Muscle of arm (tissue), 12 donors: ENCODE results near the gene ZMIZ2. TPM values are rescaled to one million over a fixed set of nuclear protein-coding genes. Genes with fewer than 3 reads are reported as not detected.
"Not testable (repeated sequence)": the region's sequence is repeated elsewhere in the genome, so short reads cannot be mapped to it uniquely, and the experiment has no call there.

Source experiments
- DNase-seq: peaks from one replicate; pipeline ENCODE4 v3.0.0-alpha.2; 2013
- polyA plus RNA-seq, 12 donors: library from polyadenylated mRNA; unstranded; fragments of 120-200 nt; gene quantifications; one replicate each; pipeline ENCODE4 v1.2.1, GENCODE V29; 2013; ENCODE audit not compliant: insufficient read length in 12 of 12

The ZMIZ2 gene
- polyA plus RNA-seq, 12 donors: 24.5 to 90.1 (median 34.1) TPM; not detected in 1

GRCh38 chr7:44768628-44769371 is 20.2 kb downstream of the ZMIZ2 start:
- DNase-seq: no peak

- DNase-seq: no peak
These were observed 20.7 kb downstream of the ZMIZ2 start for GRCh38 chr7:44769376-44769775.

- peak; percentile 38 for DNase-seq
These were observed 21.2 kb downstream of the ZMIZ2 start for GRCh38 chr7:44769776-44770294.

GRCh38 chr7:44771358-44771757 is 22.7 kb downstream of the ZMIZ2 start:
- no peak for DNase-seq

GRCh38 chr7:44772440-44772839 is 23.8 kb downstream of the ZMIZ2 start:
- no peak for DNase-seq

- no peak for DNase-seq
These were observed 24.2 kb downstream of the ZMIZ2 start for GRCh38 chr7:44772867-44773266.

GRCh38 chr7:44774486-44774885 is 25.8 kb downstream of the ZMIZ2 start:
- not testable (repeated sequence) for DNase-seq

GRCh38 chr7:44775383-44776107 is 26.9 kb downstream of the ZMIZ2 start:
- DNase-seq: no peak

- no peak for DNase-seq
These were observed 27.6 kb downstream of the ZMIZ2 start for GRCh38 chr7:44776211-44776610.

- DNase-seq: no peak
These were observed 33.8 kb downstream of the ZMIZ2 start for GRCh38 chr7:44782460-44782859.

- DNase-seq: no peak
These were observed 34.8 kb downstream of the ZMIZ2 start for GRCh38 chr7:44783407-44783806.

- DNase-seq: no peak
These were observed 35.7 kb downstream of the ZMIZ2 start for GRCh38 chr7:44784364-44784763.

- not testable (repeated sequence) for DNase-seq
These were observed 36.6 kb downstream of the ZMIZ2 start for GRCh38 chr7:44785218-44785617.

GRCh38 chr7:44787041-44787440 is 38.4 kb downstream of the ZMIZ2 start:
- DNase-seq: no peak

- no peak for DNase-seq
These were observed 39.1 kb downstream of the ZMIZ2 start for GRCh38 chr7:44787762-44788161.

GRCh38 chr7:44789990-44790389 is 41.3 kb downstream of the ZMIZ2 start:
- DNase-seq: no peak

- DNase-seq: no peak
These were observed 42.9 kb downstream of the ZMIZ2 start for GRCh38 chr7:44791278-44792219.

GRCh38 chr7:44793919-44794318 is 45.3 kb downstream of the ZMIZ2 start:
- DNase-seq: no peak

- DNase-seq: no peak
These were observed 45.7 kb downstream of the ZMIZ2 start for GRCh38 chr7:44794331-44794730.

- DNase-seq: no peak
These were observed 47.4 kb downstream of the ZMIZ2 start for GRCh38 chr7:44796034-44796503.

GRCh38 chr7:44796504-44797328 is 48.1 kb downstream of the ZMIZ2 start, which contains the start of gene PPIA:
PPIA (plus strand) TSS chr7:44796681; CDS start chr7:44796725, 44 bp downstream.
- peak; percentile 99 for DNase-seq
